ENCODE measurements around the gene ABCA12.

ABCA12 gene

DNA sequence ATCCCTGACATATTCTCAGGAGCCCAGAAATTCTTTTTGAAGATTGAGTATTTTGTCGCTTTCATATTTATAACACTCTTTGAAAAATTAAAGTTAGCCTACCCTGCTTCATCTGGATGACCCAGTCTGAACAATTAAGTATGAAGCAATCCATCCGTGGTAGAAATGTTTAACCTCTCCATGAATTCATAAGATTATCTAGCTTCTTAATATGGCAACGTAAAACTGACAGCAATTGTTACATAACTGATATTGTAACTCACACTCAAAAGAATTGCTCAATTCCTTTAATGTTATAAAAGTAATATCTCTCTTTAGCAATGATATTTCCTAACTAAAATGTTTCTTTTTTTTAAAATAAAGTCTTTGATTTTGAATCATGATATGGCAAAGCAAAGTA is 7.2 kb upstream of the ABCA12 start:
- POLR2A ChIA-PET, result no interaction called here
- DNase-seq (ENCODE audit: low read depth, low spot score), result no peak
- TF ChIP-seq, protein P1, sequence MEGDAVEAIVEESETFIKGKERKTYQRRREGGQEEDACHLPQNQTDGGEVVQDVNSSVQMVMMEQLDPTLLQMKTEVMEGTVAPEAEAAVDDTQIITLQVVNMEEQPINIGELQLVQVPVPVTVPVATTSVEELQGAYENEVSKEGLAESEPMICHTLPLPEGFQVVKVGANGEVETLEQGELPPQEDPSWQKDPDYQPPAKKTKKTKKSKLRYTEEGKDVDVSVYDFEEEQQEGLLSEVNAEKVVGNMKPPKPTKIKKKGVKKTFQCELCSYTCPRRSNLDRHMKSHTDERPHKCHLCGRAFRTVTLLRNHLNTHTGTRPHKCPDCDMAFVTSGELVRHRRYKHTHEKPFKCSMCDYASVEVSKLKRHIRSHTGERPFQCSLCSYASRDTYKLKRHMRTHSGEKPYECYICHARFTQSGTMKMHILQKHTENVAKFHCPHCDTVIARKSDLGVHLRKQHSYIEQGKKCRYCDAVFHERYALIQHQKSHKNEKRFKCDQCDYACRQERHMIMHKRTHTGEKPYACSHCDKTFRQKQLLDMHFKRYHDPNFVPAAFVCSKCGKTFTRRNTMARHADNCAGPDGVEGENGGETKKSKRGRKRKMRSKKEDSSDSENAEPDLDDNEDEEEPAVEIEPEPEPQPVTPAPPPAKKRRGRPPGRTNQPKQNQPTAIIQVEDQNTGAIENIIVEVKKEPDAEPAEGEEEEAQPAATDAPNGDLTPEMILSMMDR (IDR thresholded peaks at IDR 0.05; ENCODE audit: insufficient read depth, low read length, missing control alignments), result no peak
- CTCF ChIA-PET, result no interaction called here
- no peak overlapping the region for H3K4me3 ChIP-seq (ENCODE audit: low read depth, low read length)

DNA sequence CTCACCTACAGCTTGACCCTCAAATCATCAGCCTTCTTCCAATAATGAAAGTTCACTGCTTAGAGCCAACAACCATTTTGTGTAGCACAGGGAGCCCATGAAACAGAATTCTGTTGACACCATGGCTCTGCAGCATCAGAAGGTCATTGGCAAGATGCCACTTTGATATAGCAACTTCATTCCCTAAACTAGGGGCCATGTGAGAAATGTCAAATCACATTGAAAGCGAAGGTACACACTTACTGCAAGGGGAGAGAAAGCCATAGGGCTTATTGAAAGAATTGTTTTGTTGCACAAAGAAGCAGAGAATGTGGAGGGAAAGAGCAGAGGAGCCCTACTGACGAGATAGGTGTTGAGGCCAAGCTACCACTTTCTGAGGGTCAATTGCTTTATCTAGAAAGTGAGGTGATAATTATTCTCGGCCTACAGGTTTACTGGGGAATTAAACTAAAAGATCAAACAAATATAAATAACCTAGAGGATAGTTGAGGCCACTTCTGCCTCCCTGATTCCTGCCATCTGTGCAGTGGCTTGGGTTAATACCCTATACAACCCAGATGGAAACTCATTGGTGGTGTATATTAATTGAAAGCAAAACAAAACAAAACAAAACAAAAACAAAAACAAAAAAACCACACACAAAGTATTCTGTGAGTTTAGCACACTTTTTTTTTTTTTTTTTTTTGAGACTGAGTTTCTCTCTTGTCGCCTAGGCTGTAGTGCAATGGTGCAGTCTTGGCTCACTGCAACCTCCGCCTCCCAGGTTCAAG is 5.9 kb upstream of the ABCA12 start:
- TF ChIP-seq, protein P1 (IDR thresholded peaks at IDR 0.05; ENCODE audit: insufficient read depth, low read length, missing control alignments), result no peak
- CTCF ChIA-PET, result no interaction called here
- POLR2A ChIA-PET, result no interaction called here

DNA sequence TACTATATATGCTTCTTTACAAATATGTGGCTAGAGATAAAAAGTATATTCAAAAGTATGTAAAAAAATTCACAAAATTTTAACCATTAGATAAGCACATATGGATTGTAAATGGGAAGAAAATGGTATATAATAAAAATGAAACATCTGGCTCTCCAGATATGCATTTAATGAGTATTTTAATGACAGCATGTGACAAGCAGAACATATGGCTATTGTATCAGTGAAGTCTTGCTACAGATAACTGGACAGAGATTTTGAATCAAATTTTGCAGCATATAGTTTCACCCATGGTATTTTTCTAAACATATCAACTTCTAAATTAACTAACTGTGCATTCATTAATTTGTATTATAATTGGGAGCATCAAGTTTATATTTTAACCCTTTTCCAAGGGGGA is 5.0 kb upstream of the ABCA12 start:
- CTCF ChIA-PET, result no interaction called here
- no peak overlapping the region for H3K4me3 ChIP-seq (ENCODE audit: low read depth, low read length)
- DNase-seq (ENCODE audit: low read depth, low spot score), result no peak
- POLR2A ChIA-PET, result no interaction called here
- TF ChIP-seq, protein P1 (IDR thresholded peaks at IDR 0.05; ENCODE audit: insufficient read depth, low read length, missing control alignments), result no peak

More for the DNA sequence above, 5.9 kb upstream of the ABCA12 start:
- no peak overlapping the region for H3K4me3 ChIP-seq (ENCODE audit: low read depth, low read length)
- no peak for DNase-seq (ENCODE audit: low read depth, low spot score)

DNA sequence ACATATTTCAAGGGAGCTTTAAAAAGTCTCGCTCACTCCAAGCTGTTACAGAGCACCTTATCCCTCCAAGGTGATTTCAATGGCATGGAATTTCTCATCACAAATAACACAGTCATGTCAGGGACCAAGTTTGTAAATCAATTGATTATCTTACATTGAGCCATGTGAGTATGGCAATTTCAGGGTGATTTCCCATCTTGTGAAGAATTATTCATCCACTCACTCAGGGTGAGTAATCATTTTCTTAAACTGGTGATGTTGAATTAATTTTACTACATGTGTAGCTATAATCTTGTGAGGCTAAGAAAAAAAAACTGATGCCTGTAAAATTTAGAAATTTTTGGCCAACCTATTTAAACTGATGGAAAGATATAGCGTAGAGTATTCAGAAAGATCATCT is 3.3 kb upstream of the ABCA12 start:
- POLR2A ChIA-PET, result no interaction called here
- CTCF ChIA-PET, result no interaction called here
- no peak for DNase-seq (ENCODE audit: low read depth, low spot score)
- H3K4me3 ChIP-seq (ENCODE audit: low read depth, low read length), result no peak overlapping the region
- TF ChIP-seq, protein P1 (IDR thresholded peaks at IDR 0.05; ENCODE audit: insufficient read depth, low read length, missing control alignments), result no peak

DNA sequence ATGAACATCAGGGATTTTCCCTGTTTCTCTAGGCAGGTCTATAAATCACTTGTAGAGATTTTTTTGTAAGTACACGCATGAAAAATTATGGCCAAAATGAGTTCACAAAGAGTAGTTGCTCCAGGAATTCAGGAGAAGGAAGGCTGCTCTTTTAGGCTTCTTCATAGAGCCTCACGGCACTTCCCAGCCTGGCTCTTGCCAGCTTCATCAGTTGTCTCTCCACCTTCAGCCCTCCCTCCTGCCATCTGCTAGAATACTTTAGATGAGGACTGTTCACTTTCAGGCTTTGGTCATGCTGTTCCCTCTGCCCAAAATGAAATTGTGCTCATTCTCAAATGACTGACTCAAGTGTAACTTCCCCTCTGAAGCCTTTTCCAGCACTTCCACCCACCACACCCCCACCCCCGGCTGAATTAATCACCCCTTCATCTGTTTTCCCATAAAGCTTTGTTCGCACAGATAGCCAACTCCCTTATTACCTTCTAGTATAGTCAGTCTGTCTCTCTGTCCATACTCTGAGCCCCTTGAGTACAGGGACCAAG is 1.8 kb upstream of the ABCA12 start:
- ChIA-PET CTCF (no interaction called here), POLR2A (no interaction called here)
- DNase-seq (ENCODE audit: low read depth, low spot score), result no peak
- no peak overlapping the region for H3K4me3 ChIP-seq (ENCODE audit: low read depth, low read length)
- TF ChIP-seq, protein P1 (IDR thresholded peaks at IDR 0.05; ENCODE audit: insufficient read depth, low read length, missing control alignments), result no peak

DNA sequence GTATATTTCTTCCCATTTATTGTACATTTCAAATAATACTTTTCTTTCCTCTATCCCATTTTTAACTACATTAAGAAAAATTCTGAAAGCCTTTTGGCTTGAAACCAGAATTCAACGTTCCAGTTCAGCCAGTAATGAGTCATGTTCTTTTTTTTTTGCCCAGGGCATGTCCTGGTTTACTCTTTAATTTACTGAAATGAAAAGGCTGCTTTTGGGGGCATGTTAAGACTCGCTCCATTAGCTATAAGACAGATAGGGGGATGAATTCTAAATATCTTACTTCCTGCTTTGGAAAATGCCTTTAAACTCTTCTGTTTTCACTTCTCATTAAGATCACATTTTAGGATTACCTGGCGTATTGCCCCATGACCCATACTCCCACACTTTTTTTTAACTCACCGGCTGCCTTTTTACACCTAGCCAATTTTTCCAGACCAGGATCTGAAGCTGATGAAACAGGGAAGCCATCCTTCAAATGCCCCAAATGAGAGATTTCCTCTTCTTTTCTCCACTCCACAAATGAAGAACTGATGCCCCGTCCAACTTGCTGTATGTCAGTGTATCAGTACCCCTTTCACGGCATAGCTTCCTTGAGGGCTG is 585 bp downstream of the ABCA12 start:
- no peak overlapping the region for H3K4me3 ChIP-seq (ENCODE audit: low read depth, low read length)
- TF ChIP-seq, protein P1 (IDR thresholded peaks at IDR 0.05; ENCODE audit: insufficient read depth, low read length, missing control alignments), result no peak
- CTCF ChIA-PET, result no interaction called here

More for the DNA sequence above, 585 bp downstream of the ABCA12 start:
- no peak for DNase-seq (ENCODE audit: low read depth, low spot score)
- POLR2A ChIA-PET, result no interaction called here

Measured in AG04449 (cell line).